K562 (cell line): ENCODE results near the gene MAN1A1. TPM values are rescaled to one million over a fixed set of nuclear protein-coding genes. Genes with fewer than 3 reads are reported as not detected.

Experiments used
- ATAC-seq: fragments of 200-7000 bp; cut with Tn5 transposase; 3 replicates; pipeline ENCODE4 v1.9.1; 2020; ENCODE audit warnings: moderate library complexity
- BruUV-seq: library from RNA; stranded (reverse); fragments of 400-500 nt; replicated peaks from 2 replicates; lab custom pipeline; 2021; lab: Mats Ljungman, UMichigan
- CTCF ChIA-PET: fragments of 300-600 bp; formaldehyde crosslinking; extraction: SDS; loops from one replicate; lab custom pipeline; 2021; ENCODE audit warnings: low intra/inter-chr PET ratio; lab: Yijun Ruan, JAX
- POLR2A ChIA-PET: fragments of 300-600, 350-650 bp; sonication (Branson Sonifier 250); formaldehyde crosslinking; extraction: SDS; loops from one replicate; lab custom pipeline; 2021; ENCODE audit warnings: antibody characterized with exemption, inconsistent platforms; lab: Yijun Ruan, JAX
- DNase-seq, 4 experiments: peaks; one replicate each; pipeline versions ENCODE4 v3.0.0 to v3.0.0-alpha.2; 2011 to 2018; ENCODE audit warnings: low spot score in 3 of 4, mixed read lengths in 3 of 4; ENCODE audit errors: extremely low read depth in 1 of 4
- FAIRE-seq: peaks from 2 replicates; lab custom pipeline; 2011; peaks lifted over from hg19 to GRCh38; lab: Jason Lieb, UNC
- H2AFZ ChIP-seq: 2 replicates; pipeline ENCODE4 v1.6.0; 2011; ENCODE audit warnings: low read depth, low read length, control low read depth, inconsistent platforms
- H3K27ac ChIP-seq: fragments of 200-600 bp; 3 replicates; pipeline ENCODE4 v1.8.0; 2011; ENCODE audit warnings: low read depth, mild to moderate bottlenecking, control low read depth, inconsistent platforms, low read length, moderate library complexity, mixed read lengths; ENCODE audit errors: extremely low read depth
- H3K27me3 ChIP-seq, 2 experiments: fragments of 300-600 bp in 1 of 2; 2 replicates in 1 of 2; 3 replicates in 1 of 2; pipeline versions ENCODE4 v1.6.0 to v1.8.0; 2011; ENCODE audit warnings: inconsistent platforms in 2 of 2, low read length in 2 of 2, mild to moderate bottlenecking in 1 of 2, mixed read lengths in 1 of 2, moderate library complexity in 1 of 2; ENCODE audit not compliant: control insufficient read depth in 2 of 2, insufficient read depth in 2 of 2
- H3K36me3 ChIP-seq: fragments of 300-600 bp; 3 replicates; pipeline ENCODE4 v1.8.0; 2011; ENCODE audit warnings: mild to moderate bottlenecking, low read length, inconsistent platforms; ENCODE audit not compliant: control insufficient read depth, insufficient read depth
- H3K4me1 ChIP-seq, 2 experiments: fragments of 200-600 bp in 1 of 2; replicated peaks in 1 of 2; 2 replicates in 1 of 2; 3 replicates in 1 of 2; pipeline versions ENCODE4 v1.5.1 to v1.8.0; 2011; ENCODE audit warnings: inconsistent platforms in 2 of 2, low read length in 2 of 2, mild to moderate bottlenecking in 1 of 2, mixed read lengths in 1 of 2, moderate library complexity in 1 of 2; ENCODE audit not compliant: control insufficient read depth in 2 of 2, insufficient read depth in 2 of 2
- H3K4me2 ChIP-seq: 2 replicates; pipeline ENCODE4 v1.6.1; 2011; ENCODE audit warnings: low read length, control low read depth, inconsistent platforms, mixed read lengths; ENCODE audit not compliant: insufficient read depth
- H3K4me3 ChIP-seq: fragments of 200-600 bp; sonication (generic), shearing (Covaris generic); 2 replicates; pipeline ENCODE4 v1.5.1; 2016; ENCODE audit warnings: control low read depth, inconsistent platforms
- H3K79me2 ChIP-seq: fragments of 200-600 bp; 3 replicates; pipeline ENCODE4 v1.8.0; 2011; ENCODE audit warnings: low read length, inconsistent platforms; ENCODE audit not compliant: control insufficient read depth, insufficient read depth
- H3K9ac ChIP-seq, 2 experiments: 2 replicates each; pipeline versions ENCODE4 v1.6.0 to v1.6.1; 2011; ENCODE audit warnings: low read depth in 2 of 2, low read length in 2 of 2, control low read depth in 1 of 2, inconsistent platforms in 1 of 2, mild to moderate bottlenecking in 1 of 2, mixed read lengths in 1 of 2; ENCODE audit not compliant: insufficient read depth in 1 of 2
- H3K9me1 ChIP-seq: one replicate; pipeline ENCODE4 v1.6.0; 2011; ENCODE audit warnings: inconsistent platforms, mild to moderate bottlenecking, low read length, moderate library complexity; ENCODE audit not compliant: control insufficient read depth, insufficient read depth
- H3K9me3 ChIP-seq: replicated peaks from 2 replicates; pipeline ENCODE4 v1.5.1; 2011; ENCODE audit warnings: low read depth, low read length, inconsistent platforms; ENCODE audit not compliant: control insufficient read depth, insufficient read depth
- H4K20me1 ChIP-seq: replicated peaks from 2 replicates; pipeline ENCODE4 v1.6.1; 2011; ENCODE audit warnings: low read length, inconsistent platforms, mixed read lengths; ENCODE audit not compliant: control insufficient read depth, insufficient read depth
- ATF1 ChIP-seq, 2 experiments: fragments of 450-650 bp in 1 of 2; IDR thresholded peaks; 2 replicates each; pipeline ENCODE4 v1.6.1; 2016; ENCODE audit warnings: missing compliant biosample characterization in 1 of 2, missing genetic modification characterization in 1 of 2
- CXXC5 ChIP-seq: fragments of 250-450 bp; sonication (Bioruptor Pico); IDR thresholded peaks from 2 replicates; pipeline ENCODE4 v1.8.0; 2022; ENCODE audit warnings: inconsistent platforms, mild to moderate bottlenecking, moderate library complexity
- DMBX1 ChIP-seq: fragments of 250-450 bp; sonication (Bioruptor Pico); IDR thresholded peaks from 2 replicates; pipeline ENCODE4 v1.8.0; 2022; ENCODE audit warnings: inconsistent platforms, mild to moderate bottlenecking, moderate library complexity, borderline replicate concordance
- E4F1 ChIP-seq: fragments of 250-450 bp; sonication (Bioruptor Pico); IDR thresholded peaks from 2 replicates; pipeline ENCODE4 v1.5.0; 2021; ENCODE audit warnings: mild to moderate bottlenecking, borderline replicate concordance
- FOSL1 ChIP-seq: fragments of 200-800 bp; sonication (Bioruptor generic); conservative IDR thresholded peaks from 2 replicates; pipeline ENCODE4 v1.6.1; 2016; ENCODE audit warnings: missing genetic modification characterization, missing compliant biosample characterization
- HDGF ChIP-seq: fragments of 450-650 bp; IDR thresholded peaks from 2 replicates; pipeline ENCODE4 v1.6.1; 2016
- IFI16 ChIP-seq: fragments of 250-450 bp; sonication (Bioruptor Pico); IDR thresholded peaks from 2 replicates; pipeline ENCODE4 v2.1.2; 2022; ENCODE audit warnings: mild to moderate bottlenecking, inconsistent platforms
- POLR2G ChIP-seq: fragments of 200-400 bp; formaldehyde crosslinking; IDR thresholded peaks from 2 replicates; pipeline ENCODE4 v1.6.1; 2017; ENCODE audit warnings: low read depth, mild to moderate bottlenecking, antibody characterized with exemption, low read length, moderate library complexity
- POLR3G ChIP-seq: IDR thresholded peaks from 2 replicates; pipeline ENCODE4 v1.6.1; 2011; ENCODE audit not compliant: insufficient read length, insufficient replicate concordance; ENCODE audit errors: extremely low read depth
- SMAD2 ChIP-seq: fragments of 150-350 bp; IDR thresholded peaks from 2 replicates; pipeline ENCODE4 v1.6.1; 2014; ENCODE audit warnings: low read depth, mild to moderate bottlenecking, low read length
- STAT6 ChIP-seq: sonication (generic); formaldehyde crosslinking; IDR thresholded peaks from 2 replicates; pipeline ENCODE4 v1.8.1; 2023; ENCODE audit warnings: mild to moderate bottlenecking, missing genetic modification reagents
- ZKSCAN8 ChIP-seq: fragments of 200-800 bp; sonication (Bioruptor generic); IDR thresholded peaks from 2 replicates; pipeline ENCODE4 v1.6.1; 2016; ENCODE audit warnings: missing genetic modification characterization, missing compliant biosample characterization
- WGBS: fragments of 100-300 bp; shearing (Covaris generic); methylation state at CpG from one replicate; pipeline ENCODE4 v1.1.6; 2016; ENCODE audit warnings: low coverage, mixed read lengths; ENCODE audit not compliant: insufficient coverage; ENCODE audit errors: missing lambda C conversion rate; 5-methylcytosine and 5-hydroxymethylcytosine counted together
- in situ Hi-C: fragments of 300-500 bp; cut with MboI; formaldehyde crosslinking; loops from 4 replicates; pipeline ENCODE4 v1.15.0; 2018; ENCODE audit warnings: inconsistent platforms, mixed read lengths
- intact Hi-C: fragments of 100-400 bp; cut with micrococcal nuclease; formaldehyde crosslinking; loops from 2 replicates; pipeline ENCODE4 v1.14.2; 2022
- polyA plus RNA-seq, 8 experiments: library from polyadenylated mRNA; depleted of rRNA in 4 of 8; stranded (reverse) in 5 of 8; unstranded in 3 of 8; fragments of >200 nt; fragmentation: Nextera tagmentation in 2 of 8; fragmentation: Illumina TruSeq in 1 of 8; extraction: Ambion mirVana in 2 of 8; extraction: Trizol in 1 of 8; gene quantifications; 2 replicates each; pipeline versions ENCODE4 v1.2.1 to v1.2.3, GENCODE V29; 2011 to 2014; ENCODE audit warnings: inconsistent platforms in 1 of 8, missing spikeins in 1 of 8
- total RNA-seq, 7 experiments: library from RNA; depleted of rRNA in 6 of 7; stranded (reverse); fragments of >200 nt in 6 of 7; fragmentation: Illumina TruSeq in 2 of 7; extraction: Trizol in 2 of 7; gene quantifications; 2 replicates each; pipeline versions ENCODE4 v1.2.1 to v1.2.3, GENCODE V29; 2011 to 2021; ENCODE audit warnings: low replicate concordance in 1 of 7
- TF ChIP-seq, protein P1 (sequence below): fragments of 450-650 bp; IDR thresholded peaks from 2 replicates; pipeline ENCODE4 v1.6.1; 2017; ENCODE audit warnings: antibody characterized with exemption, mild to moderate bottlenecking

MAN1A1 gene
- total and polyA plus RNA-seq, 9 of the 15 experiments (the other 6 are each of a cell fraction or from before 2014, with no cell fraction given), result 24.5 to 78.4 (median 59.7) TPM

GRCh38 chr6:119256392-119256791, 93.2 kb downstream of the MAN1A1 start:
- Histone ChIP-seq H3K9me1 (no peaks in the 10 kb centered on the region), H3K4me1 (peaks cover 6 to 43% of the 10 kb centered on the region in 2 experiments), H3K4me3 (no peak overlapping the region), H3K36me3 (peaks cover 53% of the 10 kb centered on the region), H3K9me3 (no peaks in the 10 kb centered on the region), H3K4me2 (peak overlapping the region; percentile 63; the same call in 1 of the 2 replicates), H3K27ac (peak overlapping the region; percentile 76), H3K79me2 (peaks cover 95% of the 10 kb centered on the region), H3K27me3 (no peaks in the 10 kb centered on the region), H2AFZ (peak overlapping the region; percentile 14; the same call in 1 of the 2 replicates), H4K20me1 (no peaks in the 10 kb centered on the region), H3K9ac (peak overlapping the region in 1 of 2 experiments; percentile 45; a peak in 2 of 4 replicates)
- intact Hi-C loops (loop anchor here (2.0 kb wide), 2 partner anchors 90 to 120 kb away; no protein-coding TSS in a partner anchor), in situ Hi-C loops (no loop called here)
- FAIRE-seq, result no peak
- ChIA-PET CTCF (no interaction called here), POLR2A (interaction anchor here (0.7 kb wide), 1 partner anchor 587 kb away, joined by 5 read pairs; no protein-coding TSS in a partner anchor)
- ATAC-seq, result peak; percentile 26
- 42% methylated on average over 5 of the region's 5 CpGs for WGBS
- no TSS peak for BruUV-seq
- no peak for DNase-seq
- no peak for TF ChIP-seq E4F1 (CRISPR knock-in tag)
- no peak for TF ChIP-seq ATF1 (CRISPR knock-in tag; IDR thresholded peaks at IDR 0.05)
- peak; percentile 7; the same call in 1 of the 2 replicates for TF ChIP-seq ATF1 (tag; IDR thresholded peaks at IDR 0.05)
- 0 out of 2 replicates have a peak, but pooled peaks have one; percentile 20 for TF ChIP-seq ZKSCAN8 (CRISPR knock-in tag)
- no peak for TF ChIP-seq POLR3G
- no peak for TF ChIP-seq STAT6 (CRISPR knock-in tag)
- TF ChIP-seq DMBX1 (CRISPR knock-in tag), result peak; percentile 63; the same call in 1 of the 2 replicates
- TF ChIP-seq SMAD2, result no peak
- TF ChIP-seq POLR2G, result no peak
- TF ChIP-seq, protein P1, sequence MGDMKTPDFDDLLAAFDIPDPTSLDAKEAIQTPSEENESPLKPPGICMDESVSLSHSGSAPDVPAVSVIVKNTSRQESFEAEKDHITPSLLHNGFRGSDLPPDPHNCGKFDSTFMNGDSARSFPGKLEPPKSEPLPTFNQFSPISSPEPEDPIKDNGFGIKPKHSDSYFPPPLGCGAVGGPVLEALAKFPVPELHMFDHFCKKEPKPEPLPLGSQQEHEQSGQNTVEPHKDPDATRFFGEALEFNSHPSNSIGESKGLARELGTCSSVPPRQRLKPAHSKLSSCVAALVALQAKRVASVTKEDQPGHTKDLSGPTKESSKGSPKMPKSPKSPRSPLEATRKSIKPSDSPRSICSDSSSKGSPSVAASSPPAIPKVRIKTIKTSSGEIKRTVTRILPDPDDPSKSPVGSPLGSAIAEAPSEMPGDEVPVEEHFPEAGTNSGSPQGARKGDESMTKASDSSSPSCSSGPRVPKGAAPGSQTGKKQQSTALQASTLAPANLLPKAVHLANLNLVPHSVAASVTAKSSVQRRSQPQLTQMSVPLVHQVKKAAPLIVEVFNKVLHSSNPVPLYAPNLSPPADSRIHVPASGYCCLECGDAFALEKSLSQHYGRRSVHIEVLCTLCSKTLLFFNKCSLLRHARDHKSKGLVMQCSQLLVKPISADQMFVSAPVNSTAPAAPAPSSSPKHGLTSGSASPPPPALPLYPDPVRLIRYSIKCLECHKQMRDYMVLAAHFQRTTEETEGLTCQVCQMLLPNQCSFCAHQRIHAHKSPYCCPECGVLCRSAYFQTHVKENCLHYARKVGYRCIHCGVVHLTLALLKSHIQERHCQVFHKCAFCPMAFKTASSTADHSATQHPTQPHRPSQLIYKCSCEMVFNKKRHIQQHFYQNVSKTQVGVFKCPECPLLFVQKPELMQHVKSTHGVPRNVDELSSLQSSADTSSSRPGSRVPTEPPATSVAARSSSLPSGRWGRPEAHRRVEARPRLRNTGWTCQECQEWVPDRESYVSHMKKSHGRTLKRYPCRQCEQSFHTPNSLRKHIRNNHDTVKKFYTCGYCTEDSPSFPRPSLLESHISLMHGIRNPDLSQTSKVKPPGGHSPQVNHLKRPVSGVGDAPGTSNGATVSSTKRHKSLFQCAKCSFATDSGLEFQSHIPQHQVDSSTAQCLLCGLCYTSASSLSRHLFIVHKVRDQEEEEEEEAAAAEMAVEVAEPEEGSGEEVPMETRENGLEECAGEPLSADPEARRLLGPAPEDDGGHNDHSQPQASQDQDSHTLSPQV, result 0 out of 2 replicates have a peak, but pooled peaks have one; percentile 2
- TF ChIP-seq IFI16 (CRISPR knock-in tag), result no peak
- no peak for TF ChIP-seq HDGF
- 0 out of 2 replicates have a peak, but pooled peaks have one; percentile 0 for TF ChIP-seq FOSL1 (tag)
- 0 out of 2 replicates have a peak, but pooled peaks have one; percentile 9 for TF ChIP-seq CXXC5 (CRISPR knock-in tag)
